Inflammatory macrophage treated with lipopolysaccharide for 1 hour (primary cell): Measurements from ENCODE around the gene RASA3.
"Not testable (repeated sequence)": the region's sequence is repeated elsewhere in the genome, so short reads cannot be mapped to it uniquely, and the experiment has no call there.

Experiments
- DNase-seq, 2 donors: peaks; one replicate each; pipeline ENCODE4 v3.0.0-alpha.2; 2020 to 2022

The RASA3 gene

DNA sequence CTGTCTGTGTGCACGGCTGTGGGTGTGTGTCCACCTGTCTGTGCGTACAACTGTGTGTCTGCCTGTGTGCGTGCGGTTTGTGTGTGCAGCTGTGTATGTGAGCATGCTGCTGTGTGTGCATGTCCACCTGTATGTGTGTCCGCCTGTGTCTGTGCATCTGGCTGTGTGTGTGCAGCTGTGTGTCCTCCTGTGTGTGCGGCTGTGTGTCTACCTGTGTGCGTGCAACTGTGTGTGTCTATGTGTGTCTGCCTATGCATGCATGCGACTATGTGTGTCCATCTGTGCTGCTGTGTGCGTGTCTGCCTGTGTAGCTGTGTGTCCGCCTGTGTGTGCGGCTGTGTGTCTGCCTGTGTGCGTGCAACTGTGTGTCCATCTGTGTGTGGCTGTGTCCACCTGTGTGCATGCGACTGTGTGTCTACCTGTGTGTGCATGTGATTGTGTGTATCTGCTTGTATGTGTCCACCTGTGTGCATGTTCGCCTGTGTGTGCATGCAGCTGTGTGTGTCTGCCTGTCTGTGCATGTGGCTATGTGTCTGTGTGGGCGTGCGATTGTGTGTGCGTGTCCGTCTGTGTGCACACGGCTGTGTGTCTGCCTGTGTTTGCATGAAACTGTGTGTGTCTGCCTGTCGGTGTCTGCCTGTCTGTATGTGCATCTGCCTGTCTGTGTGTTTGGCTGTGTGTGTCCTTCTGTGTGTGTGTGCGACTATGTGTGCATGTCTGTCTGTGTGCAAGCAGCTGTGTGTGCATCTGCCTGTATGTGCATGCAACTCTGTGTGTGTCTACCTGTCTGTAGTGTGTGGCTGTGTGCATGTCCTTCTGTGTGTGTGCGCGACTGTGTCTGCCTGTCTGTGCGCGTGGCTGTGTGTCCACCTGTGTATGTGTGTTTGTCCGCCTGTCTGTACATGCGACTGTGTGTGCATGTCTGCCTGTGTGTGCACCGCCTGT, 101.5 kb downstream of the RASA3 start:
- DNase-seq = no peak

- DNase-seq = no peak
These were observed 102.4 kb downstream of the RASA3 start for GRCh38 chr13:114029866-114030625.

- DNase-seq = no peak
These were observed 104.6 kb downstream of the RASA3 start for GRCh38 chr13:114027826-114028225.

- no peak for DNase-seq
These were observed 105.2 kb downstream of the RASA3 start for GRCh38 chr13:114027046-114027715.

DNA sequence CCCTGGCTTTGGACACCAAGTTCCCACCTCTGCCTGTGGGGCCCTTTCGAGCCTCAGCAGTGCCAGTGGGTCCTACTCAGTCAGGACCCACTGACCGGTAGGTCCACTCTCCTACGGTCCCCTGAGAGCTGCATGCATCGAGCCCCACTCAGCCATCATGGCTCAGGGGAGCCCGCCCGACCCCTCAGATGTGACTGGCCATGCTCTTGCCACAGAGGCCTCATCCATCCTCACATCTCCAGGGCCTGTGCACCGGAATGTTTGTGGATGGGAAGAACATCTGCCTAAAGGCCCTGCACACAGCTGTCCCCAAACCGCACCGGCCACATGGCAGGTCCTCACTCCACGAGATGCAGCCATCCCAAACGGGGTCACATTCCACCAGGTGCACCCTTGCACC, 105.9 kb downstream of the RASA3 start:
- DNase-seq = no peak

GRCh38 chr13:114025714-114026431, 106.5 kb downstream of the RASA3 start:
- DNase-seq = no peak

DNA sequence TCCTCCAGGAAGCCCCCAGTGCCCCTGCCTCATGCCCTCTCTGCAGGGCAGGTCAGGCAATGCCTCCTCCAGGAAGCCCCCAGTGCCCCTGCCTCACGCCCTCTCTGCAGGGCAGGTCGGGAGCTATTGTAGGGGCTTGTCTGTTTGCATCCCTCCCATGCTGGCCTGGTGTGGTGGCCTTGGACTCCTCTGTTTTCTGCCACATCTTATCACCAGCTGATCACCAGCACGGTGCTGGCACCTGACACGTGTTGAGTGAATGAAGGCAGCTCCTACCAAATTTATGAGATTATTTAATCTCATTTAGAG, 107.1 kb downstream of the RASA3 start:
- no peak for DNase-seq

- DNase-seq = no peak
These were observed 107.6 kb downstream of the RASA3 start for GRCh38 chr13:114024603-114025404.

DNA sequence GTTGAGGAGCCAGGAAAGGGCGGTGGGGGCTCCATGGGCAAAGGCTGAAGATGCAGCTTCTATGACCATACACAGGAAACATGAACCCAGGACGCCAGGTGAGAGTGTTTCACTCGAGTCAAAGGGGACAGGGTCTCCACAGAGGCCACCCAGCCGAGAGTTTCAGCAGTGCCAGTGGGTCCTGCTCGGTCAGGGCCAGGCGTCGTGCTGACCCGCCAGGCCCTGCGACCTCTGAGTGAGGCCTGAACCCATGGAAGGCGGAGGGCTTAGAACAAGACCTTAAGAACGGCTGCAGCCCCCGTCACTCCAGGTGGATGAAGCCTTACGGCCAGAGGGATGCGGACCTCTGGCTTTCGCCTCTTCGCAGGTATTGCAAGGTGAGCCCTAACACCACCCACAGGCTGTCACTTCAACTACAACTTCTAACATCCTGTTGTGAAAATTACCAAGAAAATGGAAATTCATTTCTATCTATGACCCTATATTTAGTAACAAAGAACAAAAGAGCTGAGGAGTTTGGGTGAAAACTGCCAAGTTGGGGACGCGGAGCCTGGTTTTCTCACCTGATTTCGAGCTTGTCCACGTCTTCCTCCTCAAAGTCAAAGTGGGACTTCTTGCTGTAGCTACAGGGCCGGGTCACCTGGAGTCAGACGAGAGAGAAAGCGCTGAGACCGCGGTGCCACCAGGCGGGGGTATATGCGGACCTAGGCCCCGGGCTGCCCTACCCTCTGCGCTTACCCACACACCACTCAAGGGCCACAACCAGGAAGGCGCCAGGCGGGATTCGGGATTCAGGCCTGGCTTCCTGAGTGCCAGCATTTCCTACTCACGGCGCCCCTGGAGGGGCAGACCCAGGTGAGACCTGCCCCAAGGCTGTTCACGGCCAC, 108.5 kb downstream of the RASA3 start:
- DNase-seq = no peak

GRCh38 chr13:114022876-114023275, 109.5 kb downstream of the RASA3 start:
- no peak for DNase-seq

DNA sequence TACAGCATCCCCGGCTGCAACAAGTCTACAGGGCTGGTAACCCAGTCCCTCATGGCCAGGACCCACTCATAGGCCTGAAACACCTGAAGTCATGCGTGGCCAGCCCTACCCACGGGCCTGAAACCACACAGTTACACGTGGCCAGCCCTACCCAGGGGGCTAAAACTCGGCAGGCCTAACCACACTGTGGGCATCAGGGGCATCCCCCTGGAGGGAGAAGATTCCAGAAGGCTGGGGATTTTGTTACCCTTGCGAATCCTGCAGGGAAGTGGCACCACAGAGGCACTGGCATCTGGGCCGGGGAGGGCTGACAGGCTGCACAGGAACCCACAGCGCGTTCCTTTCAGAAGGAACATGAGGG, 110.1 kb downstream of the RASA3 start:
- DNase-seq = no peak

DNA sequence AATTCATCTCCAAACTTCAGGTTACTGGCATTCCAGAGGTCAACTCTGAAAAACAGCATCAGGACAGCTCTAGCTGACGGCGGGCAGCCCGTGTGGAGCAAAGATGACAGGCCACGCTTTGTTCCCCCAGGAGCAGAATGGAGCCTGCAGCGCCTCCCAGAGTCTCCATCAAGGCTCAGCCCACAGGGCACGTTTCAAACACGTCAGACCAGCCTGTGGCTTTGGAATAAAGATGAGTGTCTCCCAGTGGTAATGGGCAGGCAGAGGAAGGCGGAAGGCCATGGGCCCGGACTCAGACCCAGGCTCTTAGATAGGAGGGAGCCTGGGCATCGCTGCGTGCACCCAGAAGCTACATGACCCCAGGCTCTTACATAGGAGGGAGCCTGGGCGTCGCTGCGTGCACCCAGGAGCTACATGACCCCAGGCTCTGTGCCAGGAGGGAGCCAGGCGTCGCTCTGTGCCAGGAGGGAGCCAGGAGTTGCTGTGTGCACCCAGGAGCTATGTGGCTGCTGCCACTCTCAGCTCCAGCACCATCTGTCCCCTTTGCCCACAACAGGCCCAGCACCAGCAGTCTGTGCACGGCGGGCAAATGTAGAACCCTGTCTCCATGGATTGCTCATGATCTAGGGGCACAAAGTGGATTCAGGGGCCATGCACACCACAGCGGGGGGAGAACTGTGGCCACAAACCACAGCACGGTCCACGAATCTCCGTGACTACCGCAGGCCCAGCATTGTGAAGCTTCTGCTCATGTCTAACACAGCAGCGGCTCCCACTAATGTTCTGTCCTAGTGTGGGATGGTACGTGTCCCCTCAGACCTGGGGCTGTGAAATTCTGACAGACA, 110.7 kb downstream of the RASA3 start:
- DNase-seq = no peak

GRCh38 chr13:114020750-114021463, 111.5 kb downstream of the RASA3 start:
- no peak for DNase-seq

DNA sequence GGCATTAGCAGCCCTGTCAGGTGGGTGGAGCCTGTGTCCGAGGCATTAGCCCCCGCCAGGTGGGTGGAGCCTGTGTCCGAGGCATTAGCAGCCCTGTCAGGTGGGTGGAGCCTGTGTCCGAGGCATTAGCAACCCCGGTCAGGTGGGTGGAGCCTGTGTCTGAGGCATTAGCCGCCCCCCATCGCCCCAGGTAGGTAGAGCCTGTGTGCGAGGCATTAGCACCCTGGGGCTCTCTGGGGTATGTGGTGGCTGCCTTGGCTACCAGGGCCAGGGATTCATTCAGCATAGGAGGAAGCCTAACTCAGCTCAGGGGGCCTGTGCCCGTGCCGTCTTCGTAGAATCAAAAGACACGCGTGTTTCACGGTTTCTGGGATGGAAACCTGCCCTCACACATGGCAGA, 112.3 kb downstream of the RASA3 start:
- not testable (repeated sequence) for DNase-seq

DNA sequence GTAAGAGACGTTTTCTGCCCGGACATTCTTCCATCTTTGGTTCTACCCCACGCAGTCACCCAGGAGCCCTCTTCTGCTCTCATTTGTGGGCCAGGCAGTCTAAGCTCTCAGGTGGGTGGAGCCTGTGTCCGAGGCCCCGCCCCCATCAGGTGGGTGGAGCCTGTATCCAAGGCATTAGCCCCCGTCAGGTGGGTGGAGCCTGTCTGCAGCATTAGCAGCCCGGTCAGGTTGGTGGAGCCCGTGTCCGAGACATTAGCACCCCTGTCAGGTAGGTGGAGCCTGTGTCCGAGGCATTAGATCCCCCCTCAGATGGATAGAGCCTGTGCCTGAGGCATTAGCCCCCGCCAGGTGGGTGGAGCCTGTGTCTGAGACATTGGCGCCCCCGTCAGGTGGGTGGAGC, 113.1 kb downstream of the RASA3 start:
- peak in 1 of 2 donors; percentile 15 for DNase-seq

- no peak for DNase-seq
These were observed 113.9 kb downstream of the RASA3 start for GRCh38 chr13:114018461-114019055.

- no peak for DNase-seq
These were observed 114.5 kb downstream of the RASA3 start for GRCh38 chr13:114017966-114018365.

- no peak for DNase-seq
These were observed 115.3 kb downstream of the RASA3 start for GRCh38 chr13:114017028-114017630.
